AG04450 (cell line): ENCODE measurements around the gene TRPM3. TPM values are rescaled to one million over a fixed set of nuclear protein-coding genes. Genes with fewer than 3 reads are reported as not detected.

Experiments
- CTCF ChIA-PET: fragments of 300-600, 350-600 bp; formaldehyde crosslinking; extraction: SDS; loops from one replicate; lab custom pipeline; 2022; ENCODE audit warnings: antibody characterized with exemption, inconsistent platforms; lab: Charles Lee
- POLR2A ChIA-PET: fragments of 350-600 bp; formaldehyde crosslinking; extraction: SDS; loops from one replicate; lab custom pipeline; 2021; ENCODE audit warnings: antibody characterized with exemption, inconsistent platforms; lab: Yijun Ruan, JAX
- DNase-seq: peaks from one replicate; pipeline ENCODE4 v3.0.0-alpha.2; 2011; ENCODE audit warnings: low read depth, low spot score
- H3K27ac ChIP-seq: one replicate; pipeline ENCODE4 v1.5.1; 2012; ENCODE audit warnings: low read depth, low read length, control low read depth
- H3K27me3 ChIP-seq: one replicate; pipeline ENCODE4 v1.6.0; 2012; ENCODE audit warnings: low read length; ENCODE audit not compliant: control insufficient read depth, insufficient read depth
- H3K4me3 ChIP-seq: 2 replicates; pipeline ENCODE4 v1.5.1; 2011; ENCODE audit warnings: mild to moderate bottlenecking, low read depth, low read length, control low read depth
- H3K9me3 ChIP-seq: 2 replicates; pipeline ENCODE4 v1.5.1; 2012; ENCODE audit warnings: low read length; ENCODE audit not compliant: control insufficient read depth, insufficient read depth
- polyA plus RNA-seq: library from polyadenylated mRNA; depleted of rRNA; stranded (reverse); fragments of >200 nt; gene quantifications from 2 replicates; pipeline ENCODE4 v1.2.3, GENCODE V29; 2011
- TF ChIP-seq, protein P1 (sequence below): IDR thresholded peaks from 2 replicates; pipeline ENCODE4 v1.5.1; 2011; ENCODE audit warnings: low read depth, low read length, control low read depth, inconsistent platforms

The TRPM3 gene
- polyA plus RNA-seq, 1 experiment, result 0.01 TPM

DNA sequence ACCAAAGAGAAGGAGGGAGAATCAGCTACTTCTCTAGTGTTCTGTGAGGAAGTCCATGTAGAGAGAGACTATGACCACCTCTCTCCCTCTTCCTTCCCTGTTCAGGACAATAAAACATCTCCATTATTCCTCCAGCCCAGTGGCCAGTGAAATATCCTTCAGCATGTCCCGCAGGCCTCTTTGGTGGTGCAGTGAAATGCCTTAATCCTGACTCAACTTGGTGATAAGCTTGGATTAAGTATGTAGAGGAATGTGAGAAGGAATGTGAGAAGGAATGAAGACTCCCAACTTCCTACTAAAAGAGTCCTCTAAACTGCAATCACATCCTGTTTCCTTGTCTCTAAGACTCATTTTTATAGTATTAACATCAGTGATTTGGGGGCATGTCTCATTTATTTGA, 167.3 kb downstream of the TRPM3 start:
- Histone ChIP-seq H3K27me3 (no peaks in the 10 kb centered on the region), H3K4me3 (no peak overlapping the region), H3K9me3 (no peaks in the 10 kb centered on the region), H3K27ac (peak overlapping the region; percentile 34)
- TF ChIP-seq, protein P1, sequence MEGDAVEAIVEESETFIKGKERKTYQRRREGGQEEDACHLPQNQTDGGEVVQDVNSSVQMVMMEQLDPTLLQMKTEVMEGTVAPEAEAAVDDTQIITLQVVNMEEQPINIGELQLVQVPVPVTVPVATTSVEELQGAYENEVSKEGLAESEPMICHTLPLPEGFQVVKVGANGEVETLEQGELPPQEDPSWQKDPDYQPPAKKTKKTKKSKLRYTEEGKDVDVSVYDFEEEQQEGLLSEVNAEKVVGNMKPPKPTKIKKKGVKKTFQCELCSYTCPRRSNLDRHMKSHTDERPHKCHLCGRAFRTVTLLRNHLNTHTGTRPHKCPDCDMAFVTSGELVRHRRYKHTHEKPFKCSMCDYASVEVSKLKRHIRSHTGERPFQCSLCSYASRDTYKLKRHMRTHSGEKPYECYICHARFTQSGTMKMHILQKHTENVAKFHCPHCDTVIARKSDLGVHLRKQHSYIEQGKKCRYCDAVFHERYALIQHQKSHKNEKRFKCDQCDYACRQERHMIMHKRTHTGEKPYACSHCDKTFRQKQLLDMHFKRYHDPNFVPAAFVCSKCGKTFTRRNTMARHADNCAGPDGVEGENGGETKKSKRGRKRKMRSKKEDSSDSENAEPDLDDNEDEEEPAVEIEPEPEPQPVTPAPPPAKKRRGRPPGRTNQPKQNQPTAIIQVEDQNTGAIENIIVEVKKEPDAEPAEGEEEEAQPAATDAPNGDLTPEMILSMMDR, result no peak
- peak; percentile 61 for DNase-seq
- ChIA-PET POLR2A (no interaction called here), CTCF (interaction anchor here (0.6 to 1.6 kb wide), 3 partner anchors 11 to 285 kb away, joined by 3 to 5 read pairs (median 3); no protein-coding TSS in a partner anchor)

DNA sequence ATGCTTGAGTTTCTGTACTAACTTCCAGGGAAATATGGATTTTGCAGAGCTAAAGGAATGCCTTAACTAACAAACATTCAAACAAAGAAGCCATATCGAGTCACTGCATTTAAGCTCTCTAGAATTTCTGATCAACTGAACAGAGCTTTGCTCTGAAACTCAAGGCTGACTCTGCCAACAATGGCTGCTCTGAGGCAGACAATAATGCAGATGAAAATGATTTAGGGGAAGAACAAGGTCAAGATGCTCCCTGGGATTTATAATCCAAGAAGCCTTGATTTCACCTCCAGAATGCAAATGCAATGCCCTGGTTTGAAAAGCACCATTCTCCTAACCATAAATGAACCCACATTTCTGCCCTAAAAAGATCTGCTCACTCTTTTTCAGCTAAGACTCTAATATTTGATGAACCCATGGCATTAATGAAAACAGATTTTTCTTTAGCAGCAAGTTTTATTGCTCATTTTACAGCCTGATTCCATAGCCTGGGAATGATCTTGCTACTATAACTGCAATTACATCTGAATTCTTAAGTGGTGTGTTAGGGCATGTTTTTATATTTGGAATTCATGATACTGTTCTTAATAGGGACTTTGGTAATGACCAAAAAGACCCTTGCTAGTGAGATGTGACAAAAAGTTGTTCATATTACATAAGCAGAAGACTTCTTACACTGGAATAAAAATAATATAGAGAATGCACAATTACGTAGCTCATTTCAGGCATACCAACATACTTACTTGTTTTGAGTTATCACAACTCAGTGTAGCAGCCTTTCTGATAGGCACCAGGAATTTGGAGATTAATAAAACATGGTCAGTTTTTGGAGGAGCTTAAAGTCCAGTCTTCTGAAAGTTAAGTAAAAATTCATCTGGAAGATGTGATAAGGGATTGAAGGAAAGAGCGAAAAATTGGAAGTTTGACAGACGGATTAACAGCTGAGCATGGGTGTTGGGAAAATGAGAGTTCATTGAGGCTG, 169.4 kb downstream of the TRPM3 start:
- DNase-seq, result no peak
- Histone ChIP-seq H3K27ac (no peak overlapping the region), H3K27me3 (no peaks in the 10 kb centered on the region), H3K9me3 (no peaks in the 10 kb centered on the region), H3K4me3 (no peak overlapping the region)
- TF ChIP-seq, protein P1, result no peak
- POLR2A ChIA-PET, result no interaction called here
- CTCF ChIA-PET, result interaction anchor here (1.4 to 1.9 kb wide), 2 partner anchors 28 to 312 kb away, joined by 4 to 8 read pairs; no protein-coding TSS in a partner anchor

DNA sequence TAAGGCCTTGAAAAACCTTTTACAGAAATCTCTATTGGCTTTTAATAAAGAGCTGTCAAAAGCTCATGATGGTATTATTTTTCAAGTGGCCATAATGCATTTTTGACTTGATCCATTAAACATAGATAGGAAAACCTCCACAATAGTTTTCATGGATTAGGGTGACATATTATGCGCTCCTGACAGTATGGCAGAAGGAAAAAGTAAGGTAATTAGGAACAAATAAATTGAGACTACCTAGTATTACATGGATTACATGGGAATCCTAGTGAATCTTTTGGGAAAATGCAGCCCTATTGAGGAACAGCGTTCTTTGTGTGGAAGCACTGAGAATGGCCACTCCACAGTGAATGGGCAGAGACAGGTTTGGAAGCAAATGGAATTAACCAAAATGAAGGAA, 171.2 kb downstream of the TRPM3 start:
- DNase-seq, result no peak

DNA sequence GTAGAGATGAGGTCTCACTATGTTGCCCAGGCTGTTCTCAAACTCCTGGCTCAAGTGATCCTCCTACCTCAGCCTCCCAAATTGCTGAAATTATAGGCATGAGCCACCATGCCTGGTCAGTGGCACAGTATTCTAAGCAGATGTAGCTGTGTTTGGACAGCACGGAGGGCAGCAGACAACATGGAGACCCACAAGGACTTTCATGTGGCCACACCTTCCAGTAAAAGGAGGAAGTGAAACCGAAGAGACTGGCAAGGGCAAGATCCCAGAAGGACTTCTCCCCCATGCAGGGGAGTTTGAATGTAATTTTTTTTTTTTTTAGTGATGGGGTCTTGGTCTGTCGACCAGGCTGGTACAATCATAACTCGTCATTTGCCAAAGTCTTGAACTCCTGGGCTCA, 172.2 kb downstream of the TRPM3 start:
- Histone ChIP-seq H3K27me3 (no peaks in the 10 kb centered on the region), H3K9me3 (no peaks in the 10 kb centered on the region), H3K4me3 (no peak overlapping the region), H3K27ac (no peak overlapping the region)
- ChIA-PET POLR2A (no interaction called here), CTCF (interaction anchor here (1.0 kb wide), 1 partner anchor 25 kb away, joined by 3 read pairs; no protein-coding TSS in a partner anchor)
- DNase-seq, result no peak
- TF ChIP-seq, protein P1, result no peak

More for the DNA sequence above, 171.2 kb downstream of the TRPM3 start:
- no peaks in the 10 kb centered on the region for H3K27me3 ChIP-seq
- TF ChIP-seq, protein P1, result no peak
- no peaks in the 10 kb centered on the region for H3K9me3 ChIP-seq
- H3K4me3 ChIP-seq, result no peak overlapping the region
- POLR2A ChIA-PET, result no interaction called here
- CTCF ChIA-PET, result no interaction called here
- no peak overlapping the region for H3K27ac ChIP-seq

DNA sequence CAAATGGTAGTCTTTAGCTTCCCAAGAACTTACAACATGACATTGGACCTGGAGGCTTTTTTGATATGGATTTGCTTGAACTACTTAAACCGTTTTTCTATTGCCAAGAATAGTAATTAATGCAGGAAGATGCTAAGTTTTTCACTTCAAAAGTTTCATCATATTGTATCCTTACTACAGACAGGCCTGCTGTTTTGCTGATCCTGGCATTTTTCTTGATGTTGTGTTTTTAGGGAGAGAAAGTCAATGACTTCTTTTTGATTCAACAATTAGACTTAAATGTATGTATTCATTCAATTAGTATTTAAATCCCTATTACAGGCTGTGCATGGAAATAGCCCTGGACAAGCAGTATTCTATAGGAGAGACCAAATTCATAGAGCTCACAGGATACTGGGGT, 172.7 kb downstream of the TRPM3 start:
- TF ChIP-seq, protein P1, result no peak
- Histone ChIP-seq H3K27me3 (no peaks in the 10 kb centered on the region), H3K9me3 (no peaks in the 10 kb centered on the region), H3K4me3 (no peak overlapping the region), H3K27ac (no peak overlapping the region)
- ChIA-PET CTCF (interaction anchor here (1.0 kb wide), 1 partner anchor 24 kb away, joined by 3 read pairs; no protein-coding TSS in a partner anchor), POLR2A (no interaction called here)
- no peak for DNase-seq
